Endothelial cell (in vitro differentiated cells): ENCODE measurements around the gene LY86. TPM values are rescaled to one million over a fixed set of nuclear protein-coding genes. Genes with fewer than 3 reads are reported as not detected.

Source experiments
- DNase-seq: peaks from one replicate; pipeline ENCODE4 v3.0.0; 2021; ENCODE audit warnings: low spot score
- H3K27ac Mint-ChIP-seq: one replicate; pipeline ENCODE4 v1.8.0; 2021; ENCODE audit warnings: mixed read lengths, inconsistent platforms; ENCODE audit not compliant: unreplicated experiment
- H3K27me3 Mint-ChIP-seq: one replicate; pipeline ENCODE4 v1.8.0; 2021; ENCODE audit warnings: mild to moderate bottlenecking, moderate library complexity, mixed read lengths, inconsistent platforms; ENCODE audit not compliant: unreplicated experiment
- H3K36me3 Mint-ChIP-seq: one replicate; pipeline ENCODE4 v1.8.0; 2021; ENCODE audit warnings: mild to moderate bottlenecking, low read depth, mixed read lengths, inconsistent platforms; ENCODE audit not compliant: unreplicated experiment
- H3K4me1 Mint-ChIP-seq: one replicate; pipeline ENCODE4 v1.8.0; 2021; ENCODE audit warnings: mild to moderate bottlenecking, mixed read lengths, inconsistent platforms; ENCODE audit not compliant: unreplicated experiment
- H3K4me3 Mint-ChIP-seq: one replicate; pipeline ENCODE4 v1.8.0; 2021; ENCODE audit warnings: mild to moderate bottlenecking, mixed read lengths, inconsistent platforms; ENCODE audit not compliant: unreplicated experiment
- H3K9me3 Mint-ChIP-seq: one replicate; pipeline ENCODE4 v1.8.0; 2021; ENCODE audit warnings: mixed read lengths, inconsistent platforms; ENCODE audit not compliant: unreplicated experiment
- CTCF ChIP-seq: fragments of 200-600 bp; sonication (generic); IDR thresholded peaks from one replicate; pipeline ENCODE4 v1.5.0; 2021; ENCODE audit warnings: antibody characterized with exemption; ENCODE audit not compliant: unreplicated experiment
- total RNA-seq: library from RNA; stranded (reverse); fragmentation: NEBNext Ultra II Directional; extraction: Animal tissue kit (Norgen Biotek cat#: 25700); gene quantifications from one replicate; pipeline ENCODE4 v1.2.1, GENCODE V29; 2021; ENCODE audit not compliant: unreplicated experiment

LY86 gene
- total RNA-seq, 1 donor from 2014 or later, result not detected

- H3K9me3 Mint-ChIP-seq, result no peaks in the 10 kb centered on the region
- TF ChIP-seq CTCF, result no peak
- peaks cover 3% of the 10 kb centered on the region for H3K4me1 Mint-ChIP-seq
- DNase-seq, result no peak
- H3K4me3 Mint-ChIP-seq, result no peak overlapping the region
- H3K27me3 Mint-ChIP-seq, result no peaks in the 10 kb centered on the region
- H3K27ac Mint-ChIP-seq, result no peak overlapping the region
- no peaks in the 10 kb centered on the region for H3K36me3 Mint-ChIP-seq
Observed at GRCh38 chr6:6635291-6635690, 46.8 kb downstream of the LY86 start.

GRCh38 chr6:6635869-6636268, 47.3 kb downstream of the LY86 start:
- Mint-ChIP-seq H3K4me3 (no peak overlapping the region), H3K9me3 (no peaks in the 10 kb centered on the region)

GRCh38 chr6:6639572-6639971, 51.1 kb downstream of the LY86 start:
- no peaks in the 10 kb centered on the region for H3K9me3 Mint-ChIP-seq
- H3K4me1 Mint-ChIP-seq, result peaks cover 3% of the 10 kb centered on the region
- H3K4me3 Mint-ChIP-seq, result no peak overlapping the region
- DNase-seq, result no peak
- no peaks in the 10 kb centered on the region for H3K36me3 Mint-ChIP-seq
- no peak overlapping the region for H3K27ac Mint-ChIP-seq
- TF ChIP-seq CTCF, result no peak
- peaks cover 2% of the 10 kb centered on the region for H3K27me3 Mint-ChIP-seq

More at GRCh38 chr6:6635869-6636268, 47.3 kb downstream of the LY86 start:
- TF ChIP-seq CTCF, result no peak
- H3K27me3 Mint-ChIP-seq, result no peaks in the 10 kb centered on the region
- peaks cover 3% of the 10 kb centered on the region for H3K4me1 Mint-ChIP-seq
- no peaks in the 10 kb centered on the region for H3K36me3 Mint-ChIP-seq
- no peak overlapping the region for H3K27ac Mint-ChIP-seq
- no peak for DNase-seq

GRCh38 chr6:6640926-6641325, 52.4 kb downstream of the LY86 start:
- H3K27ac Mint-ChIP-seq, result no peak overlapping the region
- no peak for TF ChIP-seq CTCF
- DNase-seq, result no peak
- peaks cover 2% of the 10 kb centered on the region for H3K27me3 Mint-ChIP-seq
- H3K4me3 Mint-ChIP-seq, result no peak overlapping the region
- no peaks in the 10 kb centered on the region for H3K36me3 Mint-ChIP-seq
- H3K4me1 Mint-ChIP-seq, result peaks cover 3% of the 10 kb centered on the region
- H3K9me3 Mint-ChIP-seq, result no peaks in the 10 kb centered on the region

- H3K9me3 Mint-ChIP-seq, result no peaks in the 10 kb centered on the region
- no peak for DNase-seq
- no peak overlapping the region for H3K4me3 Mint-ChIP-seq
- H3K4me1 Mint-ChIP-seq, result no peaks in the 10 kb centered on the region
- no peaks in the 10 kb centered on the region for H3K36me3 Mint-ChIP-seq
- peaks cover 2% of the 10 kb centered on the region for H3K27me3 Mint-ChIP-seq
- H3K27ac Mint-ChIP-seq, result no peak overlapping the region
- no peak for TF ChIP-seq CTCF
Observed at GRCh38 chr6:6643398-6643797, 54.9 kb downstream of the LY86 start.
